D721Med (cell line): ENCODE results near the gene ELK3.
"Not testable (repeated sequence)": the region's sequence is repeated elsewhere in the genome, so short reads cannot be mapped to it uniquely, and the experiment has no call there.

Experiments
- DNase-seq: peaks from one replicate; pipeline ENCODE4 v3.0.0; 2011; ENCODE audit warnings: low spot score; ENCODE audit not compliant: insufficient read length
- FAIRE-seq: peaks from 2 replicates; lab custom pipeline; 2011; peaks lifted over from hg19 to GRCh38; lab: Jason Lieb, UNC
- CTCF ChIP-seq: IDR thresholded peaks from 2 replicates; pipeline ENCODE4 v1.5.1; 2012; ENCODE audit warnings: mild to moderate bottlenecking, control low read depth; ENCODE audit not compliant: insufficient read depth; ENCODE audit errors: missing control alignments

ELK3 gene

GRCh38 chr12:96305665-96306064, 111.5 kb downstream of the ELK3 start:
- no peak for TF ChIP-seq CTCF
- DNase-seq (no peak), FAIRE-seq (no peak)

GRCh38 chr12:96308881-96309280, 114.7 kb downstream of the ELK3 start:
- TF ChIP-seq CTCF = no peak
- no peak for DNase-seq
- no peak for FAIRE-seq

- no peak for DNase-seq
- no peak for TF ChIP-seq CTCF
- FAIRE-seq = no peak
Measured at GRCh38 chr12:96310067-96310466, 115.9 kb downstream of the ELK3 start.

- DNase-seq (no peak), FAIRE-seq (no peak)
- no peak for TF ChIP-seq CTCF
Measured at GRCh38 chr12:96311191-96311590, 117.0 kb downstream of the ELK3 start.

- FAIRE-seq = no peak
Measured at GRCh38 chr12:96313606-96314005, 119.4 kb downstream of the ELK3 start.

GRCh38 chr12:96314723-96315122, 120.5 kb downstream of the ELK3 start:
- FAIRE-seq (no peak), DNase-seq (no peak)
- TF ChIP-seq CTCF = no peak

More at GRCh38 chr12:96313606-96314005, 119.4 kb downstream of the ELK3 start:
- TF ChIP-seq CTCF = no peak
- DNase-seq = no peak

- not testable (repeated sequence) for FAIRE-seq, DNase-seq
Measured at GRCh38 chr12:96315741-96316481, 121.7 kb downstream of the ELK3 start.

- DNase-seq, FAIRE-seq: not testable (repeated sequence)
Measured at GRCh38 chr12:96317801-96318200, 123.6 kb downstream of the ELK3 start.
